H54 (cell line): ENCODE results near the gene SCYGR3.

Experiments used
- DNase-seq: peaks from one replicate; pipeline ENCODE4 v3.0.0; 2011; ENCODE audit warnings: low spot score, mixed read lengths; ENCODE audit not compliant: insufficient read length
- FAIRE-seq: peaks from 3 replicates; lab custom pipeline; 2011; peaks lifted over from hg19 to GRCh38; lab: Jason Lieb, UNC
- POLR2A ChIP-seq: IDR thresholded peaks from 2 replicates; pipeline ENCODE4 v1.6.1; 2011; ENCODE audit warnings: low read depth, mild to moderate bottlenecking, low read length

Gene SCYGR3

GRCh38 chr2:227614740-227615139, at the start of gene SCYGR3:
Gene SCYGR3 (minus strand): TSS chr2:227614840. CDS start chr2:227614840, 0 bp downstream.
- DNase-seq (no peak), FAIRE-seq (no peak)
- TF ChIP-seq POLR2A = no peak

GRCh38 chr2:227661827-227662226, 47.2 kb upstream of the SCYGR3 start:
- FAIRE-seq = no peak
- no peak for DNase-seq
- no peak for TF ChIP-seq POLR2A

- DNase-seq (no peak), FAIRE-seq (no peak)
- no peak for TF ChIP-seq POLR2A
Observed at GRCh38 chr2:227661025-227661649, 46.5 kb upstream of the SCYGR3 start.

GRCh38 chr2:227657199-227657845, 42.7 kb upstream of the SCYGR3 start:
- FAIRE-seq = no peak
- DNase-seq = no peak
- TF ChIP-seq POLR2A = no peak

- DNase-seq (peak; percentile 65), FAIRE-seq (peak; percentile 81)
- TF ChIP-seq POLR2A = no peak
Observed at GRCh38 chr2:227655454-227655853, 40.8 kb upstream of the SCYGR3 start.

GRCh38 chr2:227654426-227654825, 39.8 kb upstream of the SCYGR3 start:
- TF ChIP-seq POLR2A = no peak
- no peak for DNase-seq
- FAIRE-seq = no peak

GRCh38 chr2:227653419-227653818, 38.8 kb upstream of the SCYGR3 start:
- no peak for TF ChIP-seq POLR2A

GRCh38 chr2:227643990-227644551, 29.4 kb upstream of the SCYGR3 start:
- no peak for DNase-seq
- no peak for TF ChIP-seq POLR2A
- no peak for FAIRE-seq

More at GRCh38 chr2:227653419-227653818, 38.8 kb upstream of the SCYGR3 start:
- no peak for FAIRE-seq
- no peak for DNase-seq

- no peak for TF ChIP-seq POLR2A
- FAIRE-seq (no peak), DNase-seq (no peak)
Observed at GRCh38 chr2:227642656-227643055, 28.0 kb upstream of the SCYGR3 start.

GRCh38 chr2:227634201-227634600, 19.6 kb upstream of the SCYGR3 start:
- FAIRE-seq (no peak), DNase-seq (no peak)
- no peak for TF ChIP-seq POLR2A

- DNase-seq = no peak
- TF ChIP-seq POLR2A = no peak
- FAIRE-seq = no peak
Observed at GRCh38 chr2:227632827-227633226, 18.2 kb upstream of the SCYGR3 start.

GRCh38 chr2:227630322-227630721, 15.7 kb upstream of the SCYGR3 start:
- FAIRE-seq (no peak), DNase-seq (no peak)
- no peak for TF ChIP-seq POLR2A

GRCh38 chr2:227629435-227629834, 14.8 kb upstream of the SCYGR3 start:
- DNase-seq (no peak), FAIRE-seq (no peak)
- TF ChIP-seq POLR2A = no peak

- DNase-seq (no peak), FAIRE-seq (no peak)
- TF ChIP-seq POLR2A = no peak
Observed at GRCh38 chr2:227627769-227628168, 13.1 kb upstream of the SCYGR3 start.

GRCh38 chr2:227626580-227627151, 12.0 kb upstream of the SCYGR3 start:
- no peak for DNase-seq
- no peak for TF ChIP-seq POLR2A
- FAIRE-seq = no peak
